Keratinocyte (primary cell): ENCODE measurements around the gene LILRA6. TPM values are rescaled to one million over a fixed set of nuclear protein-coding genes. Genes with fewer than 3 reads are reported as not detected.
"Not testable (repeated sequence)": the region's sequence is repeated elsewhere in the genome, so short reads cannot be mapped to it uniquely, and the experiment has no call there.

ENCODE experiments used
- DNase-seq: peaks from one replicate; pipeline ENCODE4 v3.0.0-alpha.2; 2011; ENCODE audit warnings: low read depth, missing footprints, low spot score
- FAIRE-seq: peaks from 2 replicates; lab custom pipeline; 2011; peaks lifted over from hg19 to GRCh38; lab: Jason Lieb, UNC
- H2AFZ ChIP-seq: 2 replicates; pipeline ENCODE4 v1.6.0; 2012; ENCODE audit warnings: low read length, control low read depth, inconsistent platforms; ENCODE audit not compliant: control insufficient read depth
- H3K27ac ChIP-seq: 2 replicates; pipeline ENCODE4 v1.5.1; 2011; ENCODE audit warnings: low read length; ENCODE audit not compliant: control insufficient read depth, insufficient read depth
- H3K27me3 ChIP-seq: 3 replicates; pipeline ENCODE4 v1.6.0; 2011; ENCODE audit warnings: low read length; ENCODE audit not compliant: control insufficient read depth, insufficient read depth; ENCODE audit errors: extremely low read depth
- H3K36me3 ChIP-seq, 2 experiments: 2 replicates in 1 of 2; 3 replicates in 1 of 2; pipeline ENCODE4 v1.5.1; 2011; ENCODE audit warnings: low read length in 2 of 2, mild to moderate bottlenecking in 1 of 2; ENCODE audit not compliant: control insufficient read depth in 2 of 2, insufficient read depth in 2 of 2; ENCODE audit errors: extremely low read depth in 1 of 2
- H3K4me1 ChIP-seq: 3 replicates; pipeline ENCODE4 v1.5.1; 2011; ENCODE audit warnings: low read length; ENCODE audit not compliant: control insufficient read depth, insufficient read depth; ENCODE audit errors: extremely low read depth
- H3K4me2 ChIP-seq: 3 replicates; pipeline ENCODE4 v1.6.0; 2011; ENCODE audit warnings: low read depth, low read length; ENCODE audit not compliant: control insufficient read depth, insufficient read depth; ENCODE audit errors: extremely low read depth
- H3K4me3 ChIP-seq, 3 experiments: fragments of 200-600 bp in 1 of 3; sonication (generic) in 1 of 3; 2 replicates in 2 of 3; 3 replicates in 1 of 3; pipeline ENCODE4 v1.5.1; 2011 to 2016; ENCODE audit warnings: low read length in 3 of 3, mild to moderate bottlenecking in 3 of 3, control low read depth in 2 of 3, inconsistent platforms in 1 of 3, low read depth in 1 of 3, mixed read lengths in 1 of 3, mixed run types in 1 of 3, moderate library complexity in 1 of 3; ENCODE audit not compliant: control insufficient read depth in 2 of 3, insufficient read depth in 2 of 3; ENCODE audit errors: extremely low read depth in 1 of 3
- H3K79me2 ChIP-seq: 2 replicates; pipeline ENCODE4 v1.6.0; 2012; ENCODE audit warnings: low read length; ENCODE audit not compliant: control insufficient read depth, insufficient read depth
- H3K9ac ChIP-seq: 3 replicates; pipeline ENCODE4 v1.6.0; 2011; ENCODE audit warnings: low read length; ENCODE audit not compliant: control insufficient read depth, insufficient read depth; ENCODE audit errors: extremely low read depth
- H3K9me1 ChIP-seq: 3 replicates; pipeline ENCODE4 v1.6.0; 2011; ENCODE audit warnings: low read length; ENCODE audit not compliant: control insufficient read depth, insufficient read depth; ENCODE audit errors: extremely low read depth
- H3K9me3 ChIP-seq: 2 replicates; pipeline ENCODE4 v1.5.1; 2012; ENCODE audit warnings: low read depth, low read length; ENCODE audit not compliant: control insufficient read depth
- H4K20me1 ChIP-seq: 3 replicates; pipeline ENCODE4 v1.6.0; 2011; ENCODE audit warnings: low read length; ENCODE audit not compliant: control insufficient read depth, insufficient read depth; ENCODE audit errors: extremely low read depth
- CTCF ChIP-seq, 3 experiments: IDR thresholded peaks in 1 of 3; conservative IDR thresholded peaks in 1 of 3; optimal IDR thresholded peaks in 1 of 3; 2 replicates in 2 of 3; 3 replicates in 1 of 3; pipeline versions ENCODE3 to v1.5.1; 2011; ENCODE audit warnings: low read length in 3 of 3, mild to moderate bottlenecking in 3 of 3, moderate library complexity in 2 of 3, control low read depth in 1 of 3, inconsistent platforms in 1 of 3; ENCODE audit not compliant: insufficient read depth in 2 of 3; ENCODE audit errors: extremely low read depth in 1 of 3
- EZH2 ChIP-seq: IDR thresholded peaks from one replicate; pipeline ENCODE4 v1.6.1; 2012; ENCODE audit warnings: inconsistent platforms, mild to moderate bottlenecking, low read length, moderate library complexity
- dilution Hi-C: fragments of 300-500 bp; cut with MboI; formaldehyde crosslinking; loops from one replicate; pipeline ENCODE4 v1.7.0; 2020; ENCODE audit warnings: low sequenced_read_pairs; ENCODE audit not compliant: extremely low pct_ligation_motif_present
- polyA plus RNA-seq, 5 experiments: library from polyadenylated mRNA; depleted of rRNA in 3 of 5; stranded (reverse) in 3 of 5; stranded (forward) in 1 of 5; unstranded in 1 of 5; fragments of >200 nt; gene quantifications; 1 replicate in 1 of 5; 2 replicates in 3 of 5; 3 replicates in 1 of 5; pipeline versions ENCODE4 v1.2.1 to v1.2.3, GENCODE V29; 2011 to 2012; ENCODE audit warnings: missing spikeins in 2 of 5, low read depth in 1 of 5, low replicate concordance in 1 of 5

Gene LILRA6
- polyA plus RNA-seq, 1 donor (not counting 4 experiments of a cell fraction or from before 2014, with no cell fraction given), result not detected

GRCh38 chr19:54285427-54286056 is 43.0 kb upstream of the LILRA6 start:
- H3K79me2 ChIP-seq, H4K20me1 ChIP-seq, H3K4me1 ChIP-seq, H3K36me3 ChIP-seq, H3K9ac ChIP-seq, DNase-seq, H2AFZ ChIP-seq, H3K9me3 ChIP-seq, dilution Hi-C loops, H3K27me3 ChIP-seq, H3K4me3 ChIP-seq, H3K4me2 ChIP-seq, H3K9me1 ChIP-seq, H3K27ac ChIP-seq, FAIRE-seq: not testable (repeated sequence)

GRCh38 chr19:54282686-54283470 is 40.3 kb upstream of the LILRA6 start:
- H3K27me3 ChIP-seq, result no peaks in the 10 kb centered on the region
- no peak overlapping the region for H3K27ac ChIP-seq
- no peaks in the 10 kb centered on the region for H3K9me1 ChIP-seq
- no peak for DNase-seq
- H2AFZ ChIP-seq, result no peak overlapping the region
- H3K4me2 ChIP-seq, result no peak overlapping the region
- H4K20me1 ChIP-seq, result no peaks in the 10 kb centered on the region
- no peak overlapping the region for H3K4me3 ChIP-seq
- H3K9ac ChIP-seq, result no peak overlapping the region
- TF ChIP-seq CTCF (optimal IDR thresholded peaks at IDR 0.05 in 1 of 3, IDR thresholded peaks at IDR 0.05 in 1 of 3, conservative IDR thresholded peaks at IDR 0.05 in 1 of 3; ENCODE audit: extremely low read depth in 1 of 3, insufficient read depth in 2 of 3, low read length in 3 of 3) (no peak), EZH2 (no peak)
- H3K4me1 ChIP-seq, result no peaks in the 10 kb centered on the region
- FAIRE-seq, result no peak
- dilution Hi-C loops, result no loop called here
- H3K36me3 ChIP-seq, result no peaks in the 10 kb centered on the region
- H3K79me2 ChIP-seq, result no peaks in the 10 kb centered on the region
- H3K9me3 ChIP-seq, result no peaks in the 10 kb centered on the region

DNA sequence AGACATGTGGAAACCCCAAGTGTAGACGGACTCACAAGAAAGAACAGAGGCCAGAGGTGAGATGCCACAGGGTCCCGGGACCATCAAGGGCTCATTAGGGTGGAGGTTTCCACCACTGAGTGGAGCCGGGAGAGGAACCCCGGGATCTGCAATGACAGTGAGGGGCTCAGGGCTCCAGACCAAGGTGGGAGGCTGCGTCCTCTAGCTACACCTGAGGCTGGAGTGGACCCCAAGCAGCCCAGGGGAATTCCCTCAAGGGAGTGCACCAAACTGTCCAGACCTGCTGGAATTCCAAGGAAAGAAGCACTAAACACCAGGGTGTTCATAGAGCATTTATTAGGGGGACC is 39.1 kb upstream of the LILRA6 start:
- H2AFZ ChIP-seq, H3K9me3 ChIP-seq, H3K27ac ChIP-seq, H3K9ac ChIP-seq, H3K9me1 ChIP-seq, H3K4me2 ChIP-seq, dilution Hi-C loops, H3K79me2 ChIP-seq, FAIRE-seq, H3K4me3 ChIP-seq, H3K4me1 ChIP-seq, H4K20me1 ChIP-seq, H3K27me3 ChIP-seq, H3K36me3 ChIP-seq, DNase-seq: not testable (repeated sequence)
